ENCODE data around the gene ENO4.

Gene ENO4

GRCh38 chr10:116873134-116873533 lies 23.8 kb downstream of the ENO4 start:
- DNase-seq = no peak

- no peak for DNase-seq
Measured at GRCh38 chr10:116875897-116876296, 26.6 kb downstream of the ENO4 start.

- DNase-seq = no peak
Measured at GRCh38 chr10:116877391-116877790, 28.1 kb downstream of the ENO4 start.

GRCh38 chr10:116878123-116878522 lies 28.8 kb downstream of the ENO4 start:
- DNase-seq = no peak

GRCh38 chr10:116879817-116880216 lies 30.5 kb downstream of the ENO4 start:
- DNase-seq = no peak

- no peak for DNase-seq
Measured at GRCh38 chr10:116880716-116881482, 31.6 kb downstream of the ENO4 start.

GRCh38 chr10:116882639-116883038 lies 33.3 kb downstream of the ENO4 start:
- no peak for DNase-seq

GRCh38 chr10:116886772-116887171 lies 37.5 kb downstream of the ENO4 start:
- no peak for DNase-seq

GRCh38 chr10:116888380-116889055 lies 39.2 kb downstream of the ENO4 start:
- DNase-seq = no peak

GRCh38 chr10:116889066-116889465 lies 39.8 kb downstream of the ENO4 start:
- no peak for DNase-seq

GRCh38 chr10:116891208-116891607 lies 41.9 kb downstream of the ENO4 start:
- no peak for DNase-seq

- no peak for DNase-seq
Measured at GRCh38 chr10:116892907-116893685, 43.8 kb downstream of the ENO4 start.

- DNase-seq = no peak
Measured at GRCh38 chr10:116893686-116894037, 44.4 kb downstream of the ENO4 start.

- DNase-seq = no peak
Measured at GRCh38 chr10:116899626-116900025, 50.3 kb downstream of the ENO4 start.

- DNase-seq = no peak
Measured at GRCh38 chr10:116905845-116906210, 56.5 kb downstream of the ENO4 start.

GRCh38 chr10:116907245-116907987 lies 58.1 kb downstream of the ENO4 start:
- no peak for DNase-seq

GRCh38 chr10:116909307-116909706 lies 60.0 kb downstream of the ENO4 start:
- no peak for DNase-seq

GRCh38 chr10:116910910-116911309 lies 61.6 kb downstream of the ENO4 start:
- no peak for DNase-seq

GRCh38 chr10:116912162-116912561 lies 62.9 kb downstream of the ENO4 start:
- DNase-seq = no peak

GRCh38 chr10:116913695-116914094 lies 64.4 kb downstream of the ENO4 start:
- DNase-seq = no peak

- DNase-seq = no peak
Measured at GRCh38 chr10:116915340-116915739, 66.0 kb downstream of the ENO4 start.

- DNase-seq = no peak
Measured at GRCh38 chr10:116917481-116917880, 68.2 kb downstream of the ENO4 start.

- no peak for DNase-seq
Measured at GRCh38 chr10:116918583-116918982, 69.3 kb downstream of the ENO4 start.

Data from stimulated activated CD4-positive, alpha-beta T cell treated with anti-CD3 and anti-CD28 coated beads, Interleukin-4, amount 100 ng/mL, for 24 hours (primary cell).